ENCODE results near the gene TBC1D17.

TBC1D17 gene

GRCh38 chr19:49926515-49926914, 49.0 kb downstream of the TBC1D17 start:
- H3K9ac ChIP-seq (ENCODE audit: low read length), result peak overlapping the region; percentile 98; the same call in 1 of the 2 replicates
- peaks cover 13% of the 10 kb centered on the region; the same call in 1 of the 2 replicates for H4K20me1 ChIP-seq (ENCODE audit: low read depth, low read length)
- no peak overlapping the region for H3K4me3 ChIP-seq (ENCODE audit: insufficient read depth, low read length, poor library complexity, severe bottlenecking)
- TF ChIP-seq EZH2phosphoT487 (conservative IDR thresholded peaks at IDR 0.05; ENCODE audit: low read length) (no peak), CTCF (IDR thresholded peaks at IDR 0.05; ENCODE audit: insufficient read depth, low read length, poor library complexity, severe bottlenecking) (no peak)
- H3K79me2 ChIP-seq (ENCODE audit: insufficient read depth, low read length), result peaks cover 94% of the 10 kb centered on the region
- no peak overlapping the region for H2AFZ ChIP-seq (ENCODE audit: low read depth, low read length, severe bottlenecking)
- H3K27me3 ChIP-seq (ENCODE audit: low read length), result no peaks in the 10 kb centered on the region
- H3K36me3 ChIP-seq (ENCODE audit: low read length), result peaks cover 17% of the 10 kb centered on the region
- no peaks in the 10 kb centered on the region for H3K9me2 ChIP-seq (replicated peaks; ENCODE audit: insufficient read depth, low read length)
- H3K4me2 ChIP-seq (ENCODE audit: low read depth, low read length, poor library complexity, severe bottlenecking), result peak overlapping the region; percentile 79
- peak overlapping the region; percentile 91 for H3K27ac ChIP-seq (ENCODE audit: low read depth, low read length)
- no peaks in the 10 kb centered on the region for H3K9me3 ChIP-seq (ENCODE audit: insufficient read depth, low read length)
- peaks cover 33% of the 10 kb centered on the region for H3F3A ChIP-seq (ENCODE audit: insufficient read depth)

- H4K20me1 ChIP-seq (ENCODE audit: low read depth, low read length), result peaks cover 13% of the 10 kb centered on the region; the same call in 1 of the 2 replicates
- H3K27ac ChIP-seq (ENCODE audit: low read depth, low read length), result peak overlapping the region; percentile 91
- no peak overlapping the region for H2AFZ ChIP-seq (ENCODE audit: low read depth, low read length, severe bottlenecking)
- peak overlapping the region; percentile 79 for H3K4me2 ChIP-seq (ENCODE audit: low read depth, low read length, poor library complexity, severe bottlenecking)
- H3K9me3 ChIP-seq (ENCODE audit: insufficient read depth, low read length), result no peaks in the 10 kb centered on the region
- peaks cover 24% of the 10 kb centered on the region for H3K36me3 ChIP-seq (ENCODE audit: low read length)
- no peak for TF ChIP-seq EZH2phosphoT487 (conservative IDR thresholded peaks at IDR 0.05; ENCODE audit: low read length)
- no peak for TF ChIP-seq CTCF (IDR thresholded peaks at IDR 0.05; ENCODE audit: insufficient read depth, low read length, poor library complexity, severe bottlenecking)
- peak overlapping the region; percentile 55 for H3K4me3 ChIP-seq (ENCODE audit: insufficient read depth, low read length, poor library complexity, severe bottlenecking)
- no peaks in the 10 kb centered on the region for H3K9me2 ChIP-seq (replicated peaks; ENCODE audit: insufficient read depth, low read length)
- peak overlapping the region; percentile 98 for H3K9ac ChIP-seq (ENCODE audit: low read length)
- H3F3A ChIP-seq (ENCODE audit: insufficient read depth), result peaks cover 36% of the 10 kb centered on the region
- H3K27me3 ChIP-seq (ENCODE audit: low read length), result no peaks in the 10 kb centered on the region
- peaks cover 82% of the 10 kb centered on the region for H3K79me2 ChIP-seq (ENCODE audit: insufficient read depth, low read length)
Measured at GRCh38 chr19:49927526-49928264, 50.2 kb downstream of the TBC1D17 start.

GRCh38 chr19:49929121-49929610, 51.7 kb downstream of the TBC1D17 start, which contains the start of the genes ATF5 and NUP62:
TSS of gene ATF5 (plus strand) at chr19:49929205. CDS start at chr19:49930851, 1,646 bp downstream.
TSS of gene NUP62 (minus strand) at chr19:49929504. CDS start at chr19:49909807, 19,697 bp downstream.
- H3K9ac ChIP-seq (ENCODE audit: low read length), result peak within 1 kb of the TSS; percentile 98
- peaks cover 13% of the 10 kb centered on the region; the same call in 1 of the 2 replicates for H4K20me1 ChIP-seq (ENCODE audit: low read depth, low read length)
- no peaks in the 10 kb centered on the region for H3K9me3 ChIP-seq (ENCODE audit: insufficient read depth, low read length)
- TF ChIP-seq CTCF (IDR thresholded peaks at IDR 0.05; ENCODE audit: insufficient read depth, low read length, poor library complexity, severe bottlenecking), result no peak
- TF ChIP-seq EZH2phosphoT487 (conservative IDR thresholded peaks at IDR 0.05; ENCODE audit: low read length), result no peak
- H3K4me3 ChIP-seq (ENCODE audit: insufficient read depth, low read length, poor library complexity, severe bottlenecking), result peak within 1 kb of the TSS; percentile 65
- H2AFZ ChIP-seq (ENCODE audit: low read depth, low read length, severe bottlenecking), result peak within 1 kb of the TSS; percentile 25
- peak within 1 kb of the TSS; percentile 79 for H3K4me2 ChIP-seq (ENCODE audit: low read depth, low read length, poor library complexity, severe bottlenecking)
- peaks cover 36% of the 10 kb centered on the region for H3F3A ChIP-seq (ENCODE audit: insufficient read depth)
- peaks cover 24% of the 10 kb centered on the region for H3K36me3 ChIP-seq (ENCODE audit: low read length)
- peak within 1 kb of the TSS; percentile 91 for H3K27ac ChIP-seq (ENCODE audit: low read depth, low read length)
- H3K79me2 ChIP-seq (ENCODE audit: insufficient read depth, low read length), result peaks cover 68% of the 10 kb centered on the region
- no peaks in the 10 kb centered on the region for H3K27me3 ChIP-seq (ENCODE audit: low read length)
- no peaks in the 10 kb centered on the region for H3K9me2 ChIP-seq (replicated peaks; ENCODE audit: insufficient read depth, low read length)

All from SU-DHL-6 (cell line).